Vagina (tissue), 2 donors: ENCODE results near the gene IGLL5. TPM values are rescaled to one million over a fixed set of nuclear protein-coding genes. Genes with fewer than 3 reads are reported as not detected.

Experiments used
- DNase-seq, 2 donors: peaks; one replicate each; pipeline ENCODE4 v3.0.0-alpha.2; 2017; ENCODE audit errors: extremely low spot score in 2 of 2
- H3K27ac ChIP-seq: fragments of 200-600 bp; sonication (generic); one replicate; pipeline ENCODE4 v1.5.1; 2019
- H3K27me3 ChIP-seq: fragments of 200-600 bp; sonication (generic); one replicate; pipeline ENCODE4 v1.5.1; 2019
- H3K36me3 ChIP-seq, 2 donors: fragments of 200-600 bp; sonication (generic); one replicate each; pipeline ENCODE4 v1.5.1; 2017 to 2019
- H3K4me1 ChIP-seq: fragments of 200-600 bp; sonication (generic); one replicate; pipeline ENCODE4 v1.5.1; 2019
- H3K4me3 ChIP-seq, 2 donors: fragments of 200-600 bp; sonication (generic); 1 replicate in 1 of 2; 2 replicates in 1 of 2; pipeline ENCODE4 v1.5.1; 2016 to 2019
- H3K9me3 ChIP-seq: fragments of 200-600 bp; sonication (generic); one replicate; pipeline ENCODE4 v1.5.1; 2019
- POLR2A ChIP-seq, 2 donors: fragments of 450-650 bp; IDR thresholded peaks; one replicate each; pipeline ENCODE4 v1.6.1; 2017; ENCODE audit warnings: antibody characterized with exemption in 2 of 2, mild to moderate bottlenecking in 2 of 2, moderate library complexity in 2 of 2
- POLR2AphosphoS5 ChIP-seq, 2 donors: sonication (generic); formaldehyde crosslinking; IDR thresholded peaks; one replicate each; pipeline ENCODE4 v1.9.0; 2017; ENCODE audit warnings: antibody characterized with exemption in 2 of 2, mild to moderate bottlenecking in 2 of 2, low read depth in 1 of 2; ENCODE audit not compliant: insufficient read depth in 1 of 2
- intact Hi-C: fragments of 100-400 bp; cut with DNase I; formaldehyde crosslinking; loops from one replicate; pipeline ENCODE4 v1.15.1; 2023
- total RNA-seq: library from RNA; depleted of rRNA; stranded (reverse); fragments of >200 nt; gene quantifications from one replicate; pipeline ENCODE4 v1.2.3, GENCODE V29; 2016
- TF ChIP-seq, protein P1 (sequence below), 3 experiments: fragments of 450-650 bp in 2 of 3; fragments of 200-600 bp in 1 of 3; sonication (generic) in 1 of 3; IDR thresholded peaks; one replicate each; pipeline ENCODE4 v1.5.1; 2017 to 2019; ENCODE audit warnings: antibody characterized with exemption in 3 of 3, mild to moderate bottlenecking in 2 of 3, moderate library complexity in 2 of 3

IGLL5 gene
- total RNA-seq, 1 donor from 2014 or later, result 1.7 TPM

- no peaks in the 10 kb centered on the region for H3K27me3 ChIP-seq
- H3K4me3 ChIP-seq, result no peak overlapping the region
- DNase-seq, result no peak
- no peaks in the 10 kb centered on the region for H3K9me3 ChIP-seq
- intact Hi-C loops, result no loop called here
- H3K4me1 ChIP-seq, result no peaks in the 10 kb centered on the region
- TF ChIP-seq POLR2A (IDR thresholded peaks at IDR 0.05) (no peak), POLR2AphosphoS5 (IDR thresholded peaks at IDR 0.05; ENCODE audit: insufficient read depth in 1 of 2, low read depth in 1 of 2) (no peak)
- TF ChIP-seq, protein P1, sequence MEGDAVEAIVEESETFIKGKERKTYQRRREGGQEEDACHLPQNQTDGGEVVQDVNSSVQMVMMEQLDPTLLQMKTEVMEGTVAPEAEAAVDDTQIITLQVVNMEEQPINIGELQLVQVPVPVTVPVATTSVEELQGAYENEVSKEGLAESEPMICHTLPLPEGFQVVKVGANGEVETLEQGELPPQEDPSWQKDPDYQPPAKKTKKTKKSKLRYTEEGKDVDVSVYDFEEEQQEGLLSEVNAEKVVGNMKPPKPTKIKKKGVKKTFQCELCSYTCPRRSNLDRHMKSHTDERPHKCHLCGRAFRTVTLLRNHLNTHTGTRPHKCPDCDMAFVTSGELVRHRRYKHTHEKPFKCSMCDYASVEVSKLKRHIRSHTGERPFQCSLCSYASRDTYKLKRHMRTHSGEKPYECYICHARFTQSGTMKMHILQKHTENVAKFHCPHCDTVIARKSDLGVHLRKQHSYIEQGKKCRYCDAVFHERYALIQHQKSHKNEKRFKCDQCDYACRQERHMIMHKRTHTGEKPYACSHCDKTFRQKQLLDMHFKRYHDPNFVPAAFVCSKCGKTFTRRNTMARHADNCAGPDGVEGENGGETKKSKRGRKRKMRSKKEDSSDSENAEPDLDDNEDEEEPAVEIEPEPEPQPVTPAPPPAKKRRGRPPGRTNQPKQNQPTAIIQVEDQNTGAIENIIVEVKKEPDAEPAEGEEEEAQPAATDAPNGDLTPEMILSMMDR (IDR thresholded peaks at IDR 0.05), result no peak
- H3K36me3 ChIP-seq, result no peaks in the 10 kb centered on the region
- no peak overlapping the region for H3K27ac ChIP-seq
Measured at GRCh38 chr22:22912988-22913253, 25.3 kb downstream of the IGLL5 start.

GRCh38 chr22:22913989-22914388, 26.4 kb downstream of the IGLL5 start:
- intact Hi-C loops, result no loop called here

GRCh38 chr22:22914726-22915669, 27.4 kb downstream of the IGLL5 start:
- Histone ChIP-seq H3K9me3 (no peaks in the 10 kb centered on the region), H3K27ac (no peak overlapping the region), H3K4me3 (no peak overlapping the region), H3K27me3 (no peaks in the 10 kb centered on the region), H3K4me1 (no peaks in the 10 kb centered on the region), H3K36me3 (no peaks in the 10 kb centered on the region)
- intact Hi-C loops, result no loop called here
- TF ChIP-seq POLR2A (IDR thresholded peaks at IDR 0.05), result no peak
- TF ChIP-seq POLR2AphosphoS5 (IDR thresholded peaks at IDR 0.05; ENCODE audit: insufficient read depth in 1 of 2, low read depth in 1 of 2), result no peak
- DNase-seq, result no peak

More at GRCh38 chr22:22913989-22914388, 26.4 kb downstream of the IGLL5 start:
- no peak for DNase-seq
- no peaks in the 10 kb centered on the region for H3K4me1 ChIP-seq
- no peaks in the 10 kb centered on the region for H3K27me3 ChIP-seq
- TF ChIP-seq POLR2A (IDR thresholded peaks at IDR 0.05), result no peak
- no peak for TF ChIP-seq POLR2AphosphoS5 (IDR thresholded peaks at IDR 0.05; ENCODE audit: insufficient read depth in 1 of 2, low read depth in 1 of 2)
- TF ChIP-seq, protein P1 (IDR thresholded peaks at IDR 0.05), result no peak
- H3K36me3 ChIP-seq, result no peaks in the 10 kb centered on the region
- H3K4me3 ChIP-seq, result no peak overlapping the region
- H3K27ac ChIP-seq, result no peak overlapping the region
- no peaks in the 10 kb centered on the region for H3K9me3 ChIP-seq

GRCh38 chr22:22915670-22916035, 28.0 kb downstream of the IGLL5 start:
- Histone ChIP-seq H3K9me3 (no peaks in the 10 kb centered on the region), H3K4me1 (no peaks in the 10 kb centered on the region), H3K27ac (no peak overlapping the region), H3K27me3 (no peaks in the 10 kb centered on the region), H3K4me3 (no peak overlapping the region), H3K36me3 (no peaks in the 10 kb centered on the region)
- DNase-seq, result no peak
- intact Hi-C loops, result no loop called here
- no peak for TF ChIP-seq POLR2AphosphoS5 (IDR thresholded peaks at IDR 0.05; ENCODE audit: insufficient read depth in 1 of 2, low read depth in 1 of 2)
- no peak for TF ChIP-seq POLR2A (IDR thresholded peaks at IDR 0.05)
- TF ChIP-seq, protein P1 (IDR thresholded peaks at IDR 0.05), result no peak

GRCh38 chr22:22916215-22916951, 28.8 kb downstream of the IGLL5 start:
- DNase-seq, result no peak
- Histone ChIP-seq H3K36me3 (no peaks in the 10 kb centered on the region), H3K27me3 (no peaks in the 10 kb centered on the region), H3K9me3 (no peaks in the 10 kb centered on the region), H3K27ac (no peak overlapping the region), H3K4me3 (no peak overlapping the region), H3K4me1 (no peaks in the 10 kb centered on the region)
- TF ChIP-seq, protein P1 (IDR thresholded peaks at IDR 0.05), result no peak
- intact Hi-C loops, result no loop called here
